Amniotic epithelial cell (primary cell): Measurements from ENCODE around the gene RPRML.
"Not testable (repeated sequence)": the region's sequence is repeated elsewhere in the genome, so short reads cannot be mapped to it uniquely, and the experiment has no call there.

ENCODE experiments used
- DNase-seq: peaks from one replicate; pipeline ENCODE4 v3.0.0-alpha.2; 2010; ENCODE audit warnings: low read depth

The RPRML gene

DNA sequence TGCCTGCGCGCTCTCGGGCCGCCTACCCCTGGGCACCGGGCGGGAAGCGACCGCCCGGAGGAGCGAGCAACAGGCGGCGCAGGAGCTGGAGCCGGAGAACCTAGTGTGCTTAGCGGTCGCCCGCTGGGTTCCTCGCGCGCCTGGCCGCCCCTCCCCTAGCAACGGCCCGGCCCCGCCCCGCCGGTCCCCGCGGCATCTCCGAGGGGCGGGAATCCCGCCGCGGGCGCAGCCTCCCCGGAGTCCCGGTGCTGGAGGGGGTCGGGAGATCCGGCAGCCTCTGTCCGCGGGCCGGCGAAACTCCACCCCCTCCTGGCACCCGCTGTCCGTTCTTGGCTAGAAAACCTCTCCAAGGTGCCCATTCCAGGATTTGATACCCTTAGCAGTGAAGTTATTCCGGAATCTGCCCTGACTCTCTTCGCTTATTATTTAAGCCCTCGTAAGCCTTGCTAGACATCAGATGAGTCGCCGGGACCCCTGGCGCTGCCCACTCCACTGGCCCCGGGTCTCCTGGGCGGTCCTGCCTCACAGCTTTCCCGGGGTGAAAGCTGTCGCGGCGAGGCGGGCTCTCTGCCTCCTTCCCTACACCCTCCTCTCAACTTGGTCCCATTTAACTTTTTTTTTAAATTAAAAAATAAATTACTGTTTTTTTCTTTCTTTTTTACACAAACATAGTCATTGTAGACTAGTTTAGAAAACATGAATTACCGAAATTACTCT, at the start of gene RPRML:
Gene RPRML, minus strand, starts transcription at position 107 of the 717 bp plus-strand sequence. CDS start 246 bp downstream, outside the sequence.
- no peak for DNase-seq

DNA sequence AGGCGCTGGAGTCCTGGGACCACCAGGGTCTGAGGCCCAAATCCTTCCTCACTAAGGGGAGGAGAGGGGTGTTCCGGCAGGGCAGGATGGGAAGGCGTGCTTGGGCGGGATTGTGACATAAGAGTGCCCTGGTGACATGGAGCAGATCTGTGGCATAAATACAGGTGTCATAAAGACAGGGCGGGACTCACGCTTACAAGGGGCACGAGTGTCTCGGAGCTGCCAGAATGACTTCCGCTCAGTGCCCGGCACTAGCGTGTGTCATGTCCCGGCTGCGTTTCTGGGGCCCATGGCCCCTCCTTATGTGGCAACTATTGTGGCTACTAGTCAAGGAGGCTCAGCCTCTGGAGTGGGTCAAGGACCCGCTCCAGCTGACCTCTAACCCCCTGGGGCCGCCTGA, 37.9 kb upstream of the RPRML start:
- DNase-seq, result not testable (repeated sequence)

- DNase-seq, result no peak
These were observed 34.3 kb upstream of the RPRML start for GRCh38 chr17:47013341-47013740.

GRCh38 chr17:47012457-47012856, 33.4 kb upstream of the RPRML start:
- DNase-seq, result no peak

- no peak for DNase-seq
These were observed 30.9 kb upstream of the RPRML start for GRCh38 chr17:47009759-47010594.

DNA sequence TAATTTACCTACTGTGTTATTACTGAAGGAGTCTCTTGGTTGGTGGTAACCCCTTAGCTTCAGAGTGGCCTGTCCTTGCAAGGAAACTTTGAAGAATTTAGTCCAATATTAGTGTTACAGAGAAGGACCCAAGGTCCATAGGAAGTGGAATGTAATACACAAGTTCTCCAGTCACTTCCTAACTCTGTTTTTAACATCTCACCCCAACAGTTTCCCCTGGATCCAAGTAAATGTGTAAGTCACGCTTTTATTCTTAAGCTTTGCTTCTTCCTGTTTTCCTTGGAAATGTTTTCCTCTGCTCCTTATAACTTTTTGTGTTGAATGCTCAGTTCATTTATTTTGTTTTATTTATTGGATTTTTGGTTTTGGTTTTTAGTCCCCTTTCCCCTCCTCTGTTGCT, 25.9 kb upstream of the RPRML start:
- no peak for DNase-seq

GRCh38 chr17:47003864-47004263, 24.8 kb upstream of the RPRML start:
- not testable (repeated sequence) for DNase-seq

- DNase-seq, result peak; percentile 27
These were observed 17.0 kb upstream of the RPRML start for GRCh38 chr17:46995841-46996571.

GRCh38 chr17:46994993-46995392, 15.9 kb upstream of the RPRML start:
- no peak for DNase-seq

- no peak for DNase-seq
These were observed 12.6 kb upstream of the RPRML start for GRCh38 chr17:46991617-46992016.

GRCh38 chr17:46989637-46990431, 10.8 kb upstream of the RPRML start:
- no peak for DNase-seq

DNA sequence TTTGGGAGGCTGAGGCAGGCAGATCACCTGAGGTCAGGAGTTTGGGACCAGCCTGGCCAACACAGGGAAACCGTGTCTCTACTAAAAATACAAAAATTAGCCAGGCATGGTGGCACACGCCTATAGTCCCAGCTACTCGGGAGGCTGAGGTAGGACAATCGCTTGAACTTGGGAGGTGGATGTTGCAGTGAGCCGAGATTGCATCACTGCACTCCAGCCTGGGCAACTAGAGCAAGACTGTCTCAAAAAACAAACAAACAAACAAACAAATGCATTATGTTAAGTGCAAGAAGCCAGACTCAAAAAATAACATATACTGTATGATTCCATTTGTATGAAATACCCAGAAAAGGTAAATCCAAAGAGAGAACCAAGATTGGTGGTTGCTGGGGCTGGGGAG, 8.9 kb upstream of the RPRML start:
- not testable (repeated sequence) for DNase-seq

- DNase-seq, result no peak
These were observed 7.3 kb upstream of the RPRML start for GRCh38 chr17:46986366-46986765.

DNA sequence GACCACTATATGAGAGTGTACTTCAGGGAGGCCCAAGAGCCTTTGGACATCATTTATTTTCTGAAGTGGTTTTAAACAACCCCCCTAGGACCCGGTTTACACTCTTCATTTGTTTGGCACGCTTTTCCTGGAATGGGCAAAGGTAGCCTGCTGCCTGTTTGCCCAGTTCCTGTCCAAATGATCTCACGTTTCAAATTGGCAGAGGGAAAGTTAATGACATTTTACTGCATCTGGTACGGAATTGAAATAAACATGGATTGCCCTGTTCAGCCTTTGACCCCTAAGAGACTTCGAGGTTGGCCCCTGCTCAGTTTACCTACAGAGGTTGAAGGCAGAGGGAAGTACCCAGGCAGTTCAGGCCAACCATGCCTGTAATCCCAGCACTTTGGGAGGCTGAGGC, 5.8 kb upstream of the RPRML start:
- no peak for DNase-seq

GRCh38 chr17:46984341-46984740, 5.3 kb upstream of the RPRML start:
- DNase-seq, result no peak

GRCh38 chr17:46983782-46984181, 4.7 kb upstream of the RPRML start:
- DNase-seq, result no peak

GRCh38 chr17:46982577-46982976, 3.5 kb upstream of the RPRML start:
- no peak for DNase-seq

- no peak for DNase-seq
These were observed 435 bp downstream of the RPRML start for GRCh38 chr17:46978489-46979146.

DNA sequence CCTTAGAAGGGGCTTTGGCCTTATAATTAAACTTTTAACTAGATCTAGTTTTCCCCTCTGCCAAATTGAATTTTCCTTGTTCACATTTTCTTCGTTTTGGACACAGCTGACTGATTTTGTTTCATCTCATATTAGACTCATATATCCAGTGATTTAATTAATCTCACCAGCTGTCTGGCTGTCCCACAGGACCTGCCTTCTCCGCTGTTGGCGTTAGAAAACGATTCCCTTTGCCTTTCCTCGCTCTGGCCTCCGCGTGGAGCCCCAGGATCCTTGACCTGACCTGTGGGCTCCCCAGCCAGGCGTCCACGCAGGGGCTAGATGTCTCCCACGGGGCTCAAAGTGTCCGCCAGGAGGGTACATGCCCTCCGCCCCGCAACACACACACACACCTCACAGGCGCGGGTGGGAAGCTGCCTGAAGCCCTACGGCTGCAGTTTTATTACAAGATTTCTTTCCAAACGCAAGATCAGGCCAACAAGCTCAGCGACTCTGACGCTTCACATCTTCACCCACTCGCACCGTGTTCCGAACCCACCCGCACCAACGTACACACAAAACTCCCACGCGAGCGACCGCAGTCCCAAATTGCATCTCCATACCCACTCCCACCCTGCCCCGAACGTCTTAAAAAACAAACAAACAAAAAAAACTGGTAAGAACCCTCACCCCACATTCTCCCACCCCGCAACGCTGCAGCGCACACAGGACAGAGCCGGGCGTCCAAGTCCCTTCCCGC, 1.1 kb downstream of the RPRML start:
- DNase-seq, result no peak

- peak; percentile 31 for DNase-seq
These were observed 1.7 kb downstream of the RPRML start for GRCh38 chr17:46977348-46977747.
